Inferior parietal cortex (tissue), 1 donor: ENCODE data around the gene ZNF774.
"Not testable (repeated sequence)": the region's sequence is repeated elsewhere in the genome, so short reads cannot be mapped to it uniquely, and the experiment has no call there.

Source experiments
- DNase-seq: peaks from one replicate; pipeline ENCODE4 v3.0.0-alpha.2; 2016; ENCODE audit errors: extremely low spot score

ZNF774 gene

GRCh38 chr15:90345857-90346256, 6.2 kb upstream of the ZNF774 start:
- no peak for DNase-seq

- DNase-seq: not testable (repeated sequence)
Measured at GRCh38 chr15:90347431-90348065, 4.5 kb upstream of the ZNF774 start.

- DNase-seq: no peak
Measured at GRCh38 chr15:90348456-90348855, 3.6 kb upstream of the ZNF774 start.

GRCh38 chr15:90349072-90349471, 3.0 kb upstream of the ZNF774 start:
- no peak for DNase-seq

- DNase-seq: no peak
Measured at GRCh38 chr15:90349821-90350220, 2.3 kb upstream of the ZNF774 start.

GRCh38 chr15:90351479-90352106, 491 bp upstream of the ZNF774 start:
- DNase-seq: no peak

GRCh38 chr15:90354986-90355385, 2.9 kb downstream of the ZNF774 start:
- no peak for DNase-seq

- DNase-seq: no peak
Measured at GRCh38 chr15:90358124-90359033, 6.3 kb downstream of the ZNF774 start.

GRCh38 chr15:90360746-90361145, 8.7 kb downstream of the ZNF774 start:
- DNase-seq: no peak

GRCh38 chr15:90362936-90363212, 10.8 kb downstream of the ZNF774 start:
- peak; percentile 33 for DNase-seq

- no peak for DNase-seq
Measured at GRCh38 chr15:90364251-90364650, 12.2 kb downstream of the ZNF774 start.

GRCh38 chr15:90365414-90366055, 13.5 kb downstream of the ZNF774 start:
- no peak for DNase-seq

GRCh38 chr15:90367576-90367975, 15.5 kb downstream of the ZNF774 start:
- DNase-seq: no peak

GRCh38 chr15:90375071-90375470, 23.0 kb downstream of the ZNF774 start:
- DNase-seq: no peak

GRCh38 chr15:90376789-90377188, 24.7 kb downstream of the ZNF774 start:
- no peak for DNase-seq

- DNase-seq: no peak
Measured at GRCh38 chr15:90379263-90379662, 27.2 kb downstream of the ZNF774 start.

- DNase-seq: no peak
Measured at GRCh38 chr15:90381515-90381914, 29.4 kb downstream of the ZNF774 start.

- no peak for DNase-seq
Measured at GRCh38 chr15:90382320-90382719, 30.2 kb downstream of the ZNF774 start.

- no peak for DNase-seq
Measured at GRCh38 chr15:90386221-90386620, 34.1 kb downstream of the ZNF774 start.

- DNase-seq: peak; percentile 90
Measured at GRCh38 chr15:90387534-90388461, 35.7 kb downstream of the ZNF774 start, which contains the start of gene IQGAP1. Gene IQGAP1, plus strand, starts transcription at chr15:90388242. Its CDS starts 100 bp downstream, at chr15:90388342.
